ENCODE measurements around the gene ACSM5. TPM values are rescaled to one million over a fixed set of nuclear protein-coding genes. Genes with fewer than 3 reads are reported as not detected.
"Not testable (repeated sequence)": the region's sequence is repeated elsewhere in the genome, so short reads cannot be mapped to it uniquely, and the experiment has no call there.

The ACSM5 gene
- total RNA-seq, 1 donor from 2014 or later: 4.5 TPM

GRCh38 chr16:20411055-20411454 is 1.7 kb downstream of the ACSM5 start:
- H3K4me1 ChIP-seq: no peaks in the 10 kb centered on the region
- H3K9me3 ChIP-seq: peaks cover 1% of the 10 kb centered on the region
- intact Hi-C loops (cut with DNase I): no loop called here
- no peak overlapping the region for H3K27ac ChIP-seq
- H3K27me3 ChIP-seq: no peaks in the 10 kb centered on the region
- TF ChIP-seq, protein P1, sequence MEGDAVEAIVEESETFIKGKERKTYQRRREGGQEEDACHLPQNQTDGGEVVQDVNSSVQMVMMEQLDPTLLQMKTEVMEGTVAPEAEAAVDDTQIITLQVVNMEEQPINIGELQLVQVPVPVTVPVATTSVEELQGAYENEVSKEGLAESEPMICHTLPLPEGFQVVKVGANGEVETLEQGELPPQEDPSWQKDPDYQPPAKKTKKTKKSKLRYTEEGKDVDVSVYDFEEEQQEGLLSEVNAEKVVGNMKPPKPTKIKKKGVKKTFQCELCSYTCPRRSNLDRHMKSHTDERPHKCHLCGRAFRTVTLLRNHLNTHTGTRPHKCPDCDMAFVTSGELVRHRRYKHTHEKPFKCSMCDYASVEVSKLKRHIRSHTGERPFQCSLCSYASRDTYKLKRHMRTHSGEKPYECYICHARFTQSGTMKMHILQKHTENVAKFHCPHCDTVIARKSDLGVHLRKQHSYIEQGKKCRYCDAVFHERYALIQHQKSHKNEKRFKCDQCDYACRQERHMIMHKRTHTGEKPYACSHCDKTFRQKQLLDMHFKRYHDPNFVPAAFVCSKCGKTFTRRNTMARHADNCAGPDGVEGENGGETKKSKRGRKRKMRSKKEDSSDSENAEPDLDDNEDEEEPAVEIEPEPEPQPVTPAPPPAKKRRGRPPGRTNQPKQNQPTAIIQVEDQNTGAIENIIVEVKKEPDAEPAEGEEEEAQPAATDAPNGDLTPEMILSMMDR (IDR thresholded peaks at IDR 0.05): no peak
- ATAC-seq (no peak), DNase-seq (no peak)
- H3K4me3 ChIP-seq: no peak overlapping the region
- H3K36me3 ChIP-seq: no peaks in the 10 kb centered on the region

DNA sequence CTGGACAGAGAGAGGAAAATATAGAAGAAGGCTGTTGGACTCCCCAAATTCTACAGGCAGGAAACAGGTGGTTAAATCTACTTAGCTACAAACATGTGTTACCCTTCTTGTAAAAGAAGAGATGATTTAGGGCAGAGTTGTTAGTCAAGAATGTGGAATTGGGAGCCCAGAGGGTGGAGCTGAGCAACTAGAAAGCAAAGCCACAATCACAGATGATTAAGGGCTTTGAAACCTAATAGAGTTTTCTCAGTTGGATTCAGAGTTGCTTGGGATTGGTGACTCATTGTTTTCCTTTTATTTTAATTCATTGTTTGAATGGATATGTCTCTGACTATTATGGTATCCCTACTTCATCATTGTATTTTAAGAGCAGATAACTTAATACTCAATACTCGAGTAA is 6.2 kb downstream of the ACSM5 start:
- DNase-seq: no peak
- peaks cover 4% of the 10 kb centered on the region for H3K9me3 ChIP-seq
- TF ChIP-seq, protein P1 (IDR thresholded peaks at IDR 0.05): no peak
- intact Hi-C loops (cut with DNase I): no loop called here
- H3K36me3 ChIP-seq: no peaks in the 10 kb centered on the region
- no peaks in the 10 kb centered on the region for H3K4me1 ChIP-seq
- no peak overlapping the region for H3K27ac ChIP-seq
- ATAC-seq: no peak
- no peak overlapping the region for H3K4me3 ChIP-seq
- H3K27me3 ChIP-seq: no peaks in the 10 kb centered on the region

- not testable (repeated sequence) for ATAC-seq, H3K36me3 ChIP-seq
Observed at GRCh38 chr16:20419093-20419492, 9.8 kb downstream of the ACSM5 start.

DNA sequence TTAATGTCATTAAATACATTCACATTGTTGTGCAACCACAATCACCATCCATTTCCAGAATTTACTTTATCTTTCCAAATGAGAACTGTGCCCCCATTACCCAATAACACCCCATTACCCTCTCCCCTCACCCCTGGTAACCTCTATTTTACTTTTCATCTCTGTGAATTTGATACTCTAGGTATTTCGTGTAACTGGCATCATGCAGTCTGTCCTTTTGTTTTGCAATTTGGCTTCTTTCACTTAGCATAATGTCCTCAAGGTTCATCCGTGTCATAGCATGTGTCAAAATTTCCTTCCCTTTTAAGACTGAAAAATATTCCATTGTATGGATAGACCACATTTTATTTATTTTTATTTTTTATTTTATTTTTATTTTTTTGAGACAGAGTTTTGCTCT is 12.4 kb downstream of the ACSM5 start:
- H3K27me3 ChIP-seq; H3K36me3 ChIP-seq; H3K9me3 ChIP-seq; H3K4me1 ChIP-seq; intact Hi-C loops (cut with DNase I); H3K4me3 ChIP-seq; DNase-seq; H3K27ac ChIP-seq; ATAC-seq: not testable (repeated sequence)

More at GRCh38 chr16:20419093-20419492, 9.8 kb downstream of the ACSM5 start:
- H3K27me3 ChIP-seq; H3K4me1 ChIP-seq; H3K27ac ChIP-seq; H3K4me3 ChIP-seq; H3K9me3 ChIP-seq; intact Hi-C loops (cut with DNase I); DNase-seq: not testable (repeated sequence)

DNA sequence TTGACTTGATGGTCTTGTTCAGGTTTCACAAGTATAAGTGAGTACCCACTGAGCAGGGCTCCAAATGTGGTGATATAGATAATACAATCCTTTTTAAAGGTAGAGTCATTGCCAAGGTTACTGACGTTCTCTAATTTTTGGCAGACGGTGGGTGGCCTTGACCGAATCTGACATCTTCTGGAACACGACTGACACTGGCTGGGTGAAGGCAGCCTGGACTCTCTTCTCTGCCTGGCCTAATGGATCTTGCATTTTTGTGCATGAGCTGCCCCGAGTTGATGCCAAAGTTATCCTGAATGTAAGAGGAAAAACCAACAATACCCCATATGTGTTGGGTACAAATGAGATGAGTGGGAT is 14.4 kb downstream of the ACSM5 start:
- H3K27ac ChIP-seq; H3K36me3 ChIP-seq; ATAC-seq; H3K4me3 ChIP-seq; H3K9me3 ChIP-seq; intact Hi-C loops (cut with DNase I); H3K4me1 ChIP-seq; H3K27me3 ChIP-seq; DNase-seq: not testable (repeated sequence)

GRCh38 chr16:20424129-20424866 is 15.0 kb downstream of the ACSM5 start:
- H3K36me3 ChIP-seq: no peaks in the 10 kb centered on the region

GRCh38 chr16:20427401-20427797 is 18.1 kb downstream of the ACSM5 start:
- H3K27ac ChIP-seq; H3K4me3 ChIP-seq; H3K27me3 ChIP-seq; DNase-seq; H3K36me3 ChIP-seq; intact Hi-C loops (cut with DNase I); H3K4me1 ChIP-seq; ATAC-seq; H3K9me3 ChIP-seq: not testable (repeated sequence)

More at GRCh38 chr16:20424129-20424866, 15.0 kb downstream of the ACSM5 start:
- ATAC-seq (no peak), DNase-seq (no peak)
- TF ChIP-seq, protein P1 (IDR thresholded peaks at IDR 0.05): no peak
- Histone ChIP-seq H3K4me1 (no peaks in the 10 kb centered on the region), H3K9me3 (no peaks in the 10 kb centered on the region), H3K4me3 (no peak overlapping the region), H3K27me3 (no peaks in the 10 kb centered on the region), H3K27ac (no peak overlapping the region)
- intact Hi-C loops (cut with DNase I): no loop called here

DNA sequence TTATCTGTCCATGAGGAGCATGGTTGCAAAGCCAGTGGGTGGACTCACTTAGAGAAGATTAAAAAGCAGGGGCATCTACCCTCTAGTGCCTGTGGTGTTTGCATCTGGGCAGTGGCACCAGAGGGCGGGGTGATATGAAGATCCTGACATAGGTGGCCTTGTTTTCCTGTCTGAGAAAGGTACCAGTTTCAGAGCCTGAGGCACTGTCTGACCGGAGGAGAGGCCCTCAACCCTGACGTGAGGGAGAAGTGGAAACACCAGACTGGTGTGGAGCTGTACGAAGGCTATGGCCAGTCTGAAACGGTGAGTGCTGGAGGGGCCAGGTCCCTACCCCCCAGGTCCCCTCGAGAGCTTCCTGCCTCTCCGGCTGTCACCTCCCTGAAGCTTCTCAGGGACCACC is 20.2 kb downstream of the ACSM5 start:
- H3K36me3 ChIP-seq; DNase-seq; H3K4me1 ChIP-seq; H3K4me3 ChIP-seq; H3K27me3 ChIP-seq; H3K27ac ChIP-seq; intact Hi-C loops (cut with DNase I); H3K9me3 ChIP-seq; ATAC-seq: not testable (repeated sequence)

- H3K4me3 ChIP-seq; H3K27me3 ChIP-seq; H3K36me3 ChIP-seq; ATAC-seq; DNase-seq; H3K27ac ChIP-seq; H3K4me1 ChIP-seq; intact Hi-C loops (cut with DNase I); H3K9me3 ChIP-seq: not testable (repeated sequence)
Observed at GRCh38 chr16:20430480-20430879, 21.1 kb downstream of the ACSM5 start.
